Measurements from ENCODE around the gene PALS1. TPM values are rescaled to one million over a fixed set of nuclear protein-coding genes. Genes with fewer than 3 reads are reported as not detected.

PALS1 gene
- total and polyA plus RNA-seq, 2 experiments from 2014 or later = 11.6 to 38.1 TPM

GRCh38 chr14:67237591-67237990 lies 3.6 kb upstream of the PALS1 start:
- H3K4me1 ChIP-seq (ENCODE audit: insufficient read depth) = no peaks in the 10 kb centered on the region
- peaks cover 1% of the 10 kb centered on the region for H4K20me1 ChIP-seq (ENCODE audit: insufficient read depth, poor library complexity, severe bottlenecking)
- H3K36me3 ChIP-seq (replicated peaks; ENCODE audit: insufficient read depth, low read depth) = no peaks in the 10 kb centered on the region
- no peak overlapping the region for H3K4me3 ChIP-seq
- 54% methylated on average over 1 of the region's 1 CpG for WGBS (ENCODE audit: low lambda C conversion rate, missing lambda C conversion rate)
- H3K9me2 ChIP-seq (replicated peaks; ENCODE audit: insufficient read depth) = no peaks in the 10 kb centered on the region
- no peak overlapping the region for H3K27ac ChIP-seq
- H3K79me2 ChIP-seq = peaks cover 6% of the 10 kb centered on the region
- no peak for DNase-seq (ENCODE audit: low spot score)
- no peak overlapping the region for H3K4me2 ChIP-seq
- no peaks in the 10 kb centered on the region for H3K9me3 ChIP-seq (ENCODE audit: low read depth)
- no peaks in the 10 kb centered on the region for H3K27me3 ChIP-seq
- no peak overlapping the region for H2AFZ ChIP-seq
- TF ChIP-seq, protein P1, sequence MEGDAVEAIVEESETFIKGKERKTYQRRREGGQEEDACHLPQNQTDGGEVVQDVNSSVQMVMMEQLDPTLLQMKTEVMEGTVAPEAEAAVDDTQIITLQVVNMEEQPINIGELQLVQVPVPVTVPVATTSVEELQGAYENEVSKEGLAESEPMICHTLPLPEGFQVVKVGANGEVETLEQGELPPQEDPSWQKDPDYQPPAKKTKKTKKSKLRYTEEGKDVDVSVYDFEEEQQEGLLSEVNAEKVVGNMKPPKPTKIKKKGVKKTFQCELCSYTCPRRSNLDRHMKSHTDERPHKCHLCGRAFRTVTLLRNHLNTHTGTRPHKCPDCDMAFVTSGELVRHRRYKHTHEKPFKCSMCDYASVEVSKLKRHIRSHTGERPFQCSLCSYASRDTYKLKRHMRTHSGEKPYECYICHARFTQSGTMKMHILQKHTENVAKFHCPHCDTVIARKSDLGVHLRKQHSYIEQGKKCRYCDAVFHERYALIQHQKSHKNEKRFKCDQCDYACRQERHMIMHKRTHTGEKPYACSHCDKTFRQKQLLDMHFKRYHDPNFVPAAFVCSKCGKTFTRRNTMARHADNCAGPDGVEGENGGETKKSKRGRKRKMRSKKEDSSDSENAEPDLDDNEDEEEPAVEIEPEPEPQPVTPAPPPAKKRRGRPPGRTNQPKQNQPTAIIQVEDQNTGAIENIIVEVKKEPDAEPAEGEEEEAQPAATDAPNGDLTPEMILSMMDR (IDR thresholded peaks at IDR 0.05; ENCODE audit: poor library complexity) = no peak
- TF ChIP-seq EZH2 (IDR thresholded peaks at IDR 0.05; ENCODE audit: borderline replicate concordance) = no peak
- no peak for TF ChIP-seq EZH2phosphoT487 (IDR thresholded peaks at IDR 0.05; ENCODE audit: low read depth, severe bottlenecking, unreplicated experiment)

DNA sequence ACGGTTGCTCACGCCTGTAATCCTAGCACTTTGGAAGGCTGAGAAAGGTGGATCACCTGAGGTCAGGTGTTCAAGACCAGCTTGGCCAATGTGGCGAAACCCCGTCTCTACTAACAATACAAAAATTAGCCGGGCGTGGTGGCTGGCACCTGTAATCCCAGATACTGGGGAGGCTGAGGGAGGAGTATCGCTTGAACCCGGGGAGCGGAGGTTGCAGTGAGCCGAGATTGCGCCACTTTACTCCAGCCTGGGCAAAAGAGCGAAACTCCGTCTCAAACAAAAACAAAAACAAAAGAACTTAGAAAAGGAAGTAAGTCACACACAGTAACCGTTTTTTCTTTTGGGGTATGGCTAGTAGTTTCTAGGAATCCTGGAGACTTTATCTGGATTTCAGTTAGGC lies 1.7 kb upstream of the PALS1 start:
- H3K4me3 ChIP-seq = no peak overlapping the region
- H3K27me3 ChIP-seq = no peaks in the 10 kb centered on the region
- TF ChIP-seq EZH2 (IDR thresholded peaks at IDR 0.05; ENCODE audit: borderline replicate concordance) (no peak), EZH2phosphoT487 (IDR thresholded peaks at IDR 0.05; ENCODE audit: low read depth, severe bottlenecking, unreplicated experiment) (no peak)
- TF ChIP-seq, protein P1 (IDR thresholded peaks at IDR 0.05; ENCODE audit: poor library complexity) = no peak
- no peak overlapping the region for H2AFZ ChIP-seq
- no peaks in the 10 kb centered on the region for H3K4me1 ChIP-seq (ENCODE audit: insufficient read depth)
- no peaks in the 10 kb centered on the region for H3K9me3 ChIP-seq (ENCODE audit: low read depth)
- WGBS (ENCODE audit: low lambda C conversion rate, missing lambda C conversion rate) = 98% methylated on average over 14 of the region's 14 CpGs
- H3K9me2 ChIP-seq (replicated peaks; ENCODE audit: insufficient read depth) = no peaks in the 10 kb centered on the region
- DNase-seq (ENCODE audit: low spot score) = no peak
- peaks cover 26% of the 10 kb centered on the region for H3K79me2 ChIP-seq
- no peak overlapping the region for H3K27ac ChIP-seq
- no peak overlapping the region for H3K4me2 ChIP-seq
- no peaks in the 10 kb centered on the region for H3K36me3 ChIP-seq (replicated peaks; ENCODE audit: insufficient read depth, low read depth)
- peaks cover 8% of the 10 kb centered on the region for H4K20me1 ChIP-seq (ENCODE audit: insufficient read depth, poor library complexity, severe bottlenecking)

DNA sequence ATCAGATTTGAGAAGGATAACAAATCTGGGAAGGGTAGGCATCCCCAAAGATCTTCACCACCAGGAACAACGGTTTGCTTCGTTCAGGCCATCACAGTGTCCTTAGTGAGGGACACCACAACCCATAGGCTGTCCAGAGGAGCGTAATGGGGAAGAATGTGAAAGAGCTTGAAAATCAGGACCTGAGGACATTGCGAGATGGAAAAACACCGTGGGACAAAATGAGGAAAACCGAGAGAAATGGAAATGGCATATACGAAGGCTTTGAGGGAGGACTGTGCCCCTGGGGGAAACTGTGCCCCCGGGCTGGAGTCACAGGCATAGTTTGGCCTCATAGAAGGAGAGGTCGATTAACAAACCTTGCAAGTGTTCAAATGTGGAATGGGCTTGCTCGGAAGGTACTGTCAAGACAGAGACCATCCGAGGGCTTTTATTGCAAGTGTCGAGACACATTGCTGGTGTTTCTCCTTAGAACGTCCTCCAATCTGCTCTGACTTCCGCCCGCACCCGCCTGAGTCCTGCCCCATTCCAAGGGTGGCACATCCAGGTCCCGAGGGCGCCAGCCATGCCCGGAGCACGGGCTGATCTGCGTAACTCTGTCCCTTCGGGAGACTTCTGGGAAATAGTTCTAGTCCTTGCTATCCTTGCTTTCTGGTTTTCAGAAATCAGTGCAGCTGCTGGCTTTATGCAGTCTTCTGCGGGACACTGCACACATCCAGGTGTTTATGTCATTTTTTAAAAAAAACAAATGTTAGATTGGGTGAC lies 885 bp upstream of the PALS1 start:
- no peaks in the 10 kb centered on the region for H3K9me2 ChIP-seq (replicated peaks; ENCODE audit: insufficient read depth)
- H3K9me3 ChIP-seq (ENCODE audit: low read depth) = no peaks in the 10 kb centered on the region
- peaks cover 33% of the 10 kb centered on the region for H3K79me2 ChIP-seq
- peak overlapping the region; percentile 85 for H3K4me2 ChIP-seq
- peak overlapping the region; percentile 76 for H3K27ac ChIP-seq
- H3K27me3 ChIP-seq = no peaks in the 10 kb centered on the region
- WGBS (ENCODE audit: low lambda C conversion rate, missing lambda C conversion rate) = 23% methylated on average over 23 of the region's 23 CpGs
- H2AFZ ChIP-seq = peak overlapping the region; percentile 76
- H3K4me3 ChIP-seq = peak overlapping the region; percentile 51
- no peaks in the 10 kb centered on the region for H3K36me3 ChIP-seq (replicated peaks; ENCODE audit: insufficient read depth, low read depth)
- H3K4me1 ChIP-seq (ENCODE audit: insufficient read depth) = no peaks in the 10 kb centered on the region
- DNase-seq (ENCODE audit: low spot score) = peak; percentile 52
- no peak for TF ChIP-seq EZH2phosphoT487 (IDR thresholded peaks at IDR 0.05; ENCODE audit: low read depth, severe bottlenecking, unreplicated experiment)
- peaks cover 8% of the 10 kb centered on the region for H4K20me1 ChIP-seq (ENCODE audit: insufficient read depth, poor library complexity, severe bottlenecking)

DNA sequence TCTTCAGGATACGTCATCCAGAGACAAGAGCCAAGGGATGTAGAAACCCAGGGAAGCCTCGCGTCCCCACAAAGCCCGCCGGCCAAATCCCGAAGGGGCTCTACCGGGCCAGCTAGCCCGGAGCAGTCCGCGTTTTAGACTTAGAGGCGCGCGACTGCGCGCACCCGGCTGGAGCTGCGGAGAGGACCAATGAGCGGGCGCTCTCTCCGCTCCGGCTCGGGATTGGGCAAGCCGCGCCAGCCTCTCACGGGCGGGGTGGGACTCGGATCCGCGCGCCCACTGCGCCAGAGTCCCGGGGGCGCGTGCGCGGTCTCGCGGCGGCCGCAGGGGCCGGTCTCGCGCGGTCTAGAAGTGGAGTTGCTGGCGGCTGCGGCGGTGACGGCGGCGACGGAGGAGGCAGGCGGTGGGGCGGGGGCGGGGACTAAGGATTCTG lies 241 bp upstream of the PALS1 start:
- WGBS (ENCODE audit: low lambda C conversion rate, missing lambda C conversion rate) = under 1% methylated on average over 40 of the region's 54 CpGs
- peak; percentile 98 for DNase-seq (ENCODE audit: low spot score)
- no peak for TF ChIP-seq EZH2phosphoT487 (IDR thresholded peaks at IDR 0.05; ENCODE audit: low read depth, severe bottlenecking, unreplicated experiment)
- TF ChIP-seq EZH2 (IDR thresholded peaks at IDR 0.05; ENCODE audit: borderline replicate concordance) = no peak

More for the DNA sequence above, 241 bp upstream of the PALS1 start:
- peaks cover 40% of the 10 kb centered on the region for H3K79me2 ChIP-seq
- peak overlapping the region; percentile 95 for H3K27ac ChIP-seq
- H2AFZ ChIP-seq = peak overlapping the region; percentile 76
- no peaks in the 10 kb centered on the region for H3K9me2 ChIP-seq (replicated peaks; ENCODE audit: insufficient read depth)
- peaks cover 8% of the 10 kb centered on the region for H4K20me1 ChIP-seq (ENCODE audit: insufficient read depth, poor library complexity, severe bottlenecking)
- peak overlapping the region; percentile 85 for H3K4me2 ChIP-seq
- no peaks in the 10 kb centered on the region for H3K27me3 ChIP-seq
- no peaks in the 10 kb centered on the region for H3K9me3 ChIP-seq (ENCODE audit: low read depth)
- H3K36me3 ChIP-seq (replicated peaks; ENCODE audit: insufficient read depth, low read depth) = no peaks in the 10 kb centered on the region
- no peaks in the 10 kb centered on the region for H3K4me1 ChIP-seq (ENCODE audit: insufficient read depth)
- H3K4me3 ChIP-seq = peak overlapping the region; percentile 78

Measured in hepatocyte (in vitro differentiated cells).